ENCODE measurements around the gene COG8.

DNA sequence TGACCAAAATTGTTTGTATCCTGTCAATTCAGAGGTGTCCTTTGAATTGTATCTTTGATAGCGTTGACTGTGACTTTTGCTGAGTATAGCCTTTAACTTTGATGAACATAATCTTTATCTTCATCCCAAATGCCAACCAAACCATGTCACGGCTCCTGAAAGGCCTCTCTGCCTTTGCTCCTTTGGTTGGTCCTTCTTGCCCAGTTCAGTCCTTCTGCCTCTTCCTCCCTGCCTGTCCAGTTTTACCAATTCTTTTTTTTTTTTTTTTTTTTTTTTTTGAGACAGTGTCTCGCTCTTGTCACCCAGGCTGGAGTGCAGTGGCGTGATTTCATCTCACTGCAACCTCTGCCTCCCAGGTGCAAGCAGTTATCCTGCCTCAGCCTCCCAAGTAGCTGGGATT, 41.1 kb downstream of the COG8 start:
- TF ChIP-seq, protein P1, sequence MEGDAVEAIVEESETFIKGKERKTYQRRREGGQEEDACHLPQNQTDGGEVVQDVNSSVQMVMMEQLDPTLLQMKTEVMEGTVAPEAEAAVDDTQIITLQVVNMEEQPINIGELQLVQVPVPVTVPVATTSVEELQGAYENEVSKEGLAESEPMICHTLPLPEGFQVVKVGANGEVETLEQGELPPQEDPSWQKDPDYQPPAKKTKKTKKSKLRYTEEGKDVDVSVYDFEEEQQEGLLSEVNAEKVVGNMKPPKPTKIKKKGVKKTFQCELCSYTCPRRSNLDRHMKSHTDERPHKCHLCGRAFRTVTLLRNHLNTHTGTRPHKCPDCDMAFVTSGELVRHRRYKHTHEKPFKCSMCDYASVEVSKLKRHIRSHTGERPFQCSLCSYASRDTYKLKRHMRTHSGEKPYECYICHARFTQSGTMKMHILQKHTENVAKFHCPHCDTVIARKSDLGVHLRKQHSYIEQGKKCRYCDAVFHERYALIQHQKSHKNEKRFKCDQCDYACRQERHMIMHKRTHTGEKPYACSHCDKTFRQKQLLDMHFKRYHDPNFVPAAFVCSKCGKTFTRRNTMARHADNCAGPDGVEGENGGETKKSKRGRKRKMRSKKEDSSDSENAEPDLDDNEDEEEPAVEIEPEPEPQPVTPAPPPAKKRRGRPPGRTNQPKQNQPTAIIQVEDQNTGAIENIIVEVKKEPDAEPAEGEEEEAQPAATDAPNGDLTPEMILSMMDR (IDR thresholded peaks at IDR 0.05), result no peak
- TF ChIP-seq ZFX (IDR thresholded peaks at IDR 0.05; ENCODE audit: borderline replicate concordance), result no peak
